NCI-H2227 (cell line): Measurements from ENCODE around the gene CD79B.

Source experiments
- DNase-seq: peaks from one replicate; lab custom pipeline; 2025; ENCODE audit not compliant: unreplicated experiment; lab: John Stamatoyannopoulos, UW

CD79B gene

GRCh38 chr17:63954402-63955063, 22.4 kb upstream of the CD79B start:
- no peak for DNase-seq

- DNase-seq, result no peak
Measured at GRCh38 chr17:63950940-63951907, 19.1 kb upstream of the CD79B start.

GRCh38 chr17:63949576-63950250, 17.6 kb upstream of the CD79B start:
- no peak for DNase-seq

GRCh38 chr17:63948521-63948920, 16.4 kb upstream of the CD79B start:
- DNase-seq, result no peak

- no peak for DNase-seq
Measured at GRCh38 chr17:63947711-63948330, 15.7 kb upstream of the CD79B start.

GRCh38 chr17:63946440-63947363, 14.6 kb upstream of the CD79B start:
- DNase-seq, result peak; percentile 51

GRCh38 chr17:63945784-63946439, 13.8 kb upstream of the CD79B start:
- no peak for DNase-seq

- DNase-seq, result no peak
Measured at GRCh38 chr17:63944736-63945499, 12.8 kb upstream of the CD79B start.

GRCh38 chr17:63943745-63944144, 11.6 kb upstream of the CD79B start:
- DNase-seq, result no peak

- DNase-seq, result no peak
Measured at GRCh38 chr17:63942309-63942985, 10.3 kb upstream of the CD79B start.

- no peak for DNase-seq
Measured at GRCh38 chr17:63941751-63942150, 9.6 kb upstream of the CD79B start.

- no peak for DNase-seq
Measured at GRCh38 chr17:63941162-63941561, 9.0 kb upstream of the CD79B start.

GRCh38 chr17:63940584-63940983, 8.5 kb upstream of the CD79B start:
- no peak for DNase-seq

GRCh38 chr17:63939884-63940283, 7.8 kb upstream of the CD79B start:
- no peak for DNase-seq

GRCh38 chr17:63939401-63939800, 7.3 kb upstream of the CD79B start:
- DNase-seq, result no peak

GRCh38 chr17:63937920-63938319, 5.8 kb upstream of the CD79B start:
- DNase-seq, result no peak

- no peak for DNase-seq
Measured at GRCh38 chr17:63937319-63937718, 5.2 kb upstream of the CD79B start.
